Measurements from ENCODE around the gene MEGF8. TPM values are rescaled to one million over a fixed set of nuclear protein-coding genes. Genes with fewer than 3 reads are reported as not detected.

Gene MEGF8
- total and polyA plus RNA-seq, 4 donors: 1.2 to 13.7 (median 9.4) TPM

- Histone ChIP-seq H3K4me3 (ENCODE audit: low read depth in 1 of 3, low read length in 3 of 3) (no peak overlapping the region), H3K4me1 (ENCODE audit: control insufficient read depth in 4 of 4, insufficient read depth in 4 of 4, low read length in 3 of 4) (no peaks in the 10 kb centered on the region), H3K9ac (ENCODE audit: low read depth in 1 of 2, low read length in 2 of 2) (no peak overlapping the region), H3K27ac (ENCODE audit: low read depth in 1 of 2, low read length in 2 of 2) (no peak overlapping the region), H3K9me3 (ENCODE audit: control insufficient read depth in 4 of 4, low read length in 3 of 4) (peaks cover 0 to 7% (median 5%) of the 10 kb centered on the region in 4 donors), H3K27me3 (ENCODE audit: control insufficient read depth in 4 of 4, insufficient read depth in 4 of 4, low read length in 3 of 4) (no peaks in the 10 kb centered on the region), H3K36me3 (ENCODE audit: control insufficient read depth in 4 of 4, insufficient read depth in 3 of 4, low read depth in 1 of 4, low read length in 3 of 4) (peaks cover 2 to 6% (median 4%) of the 10 kb centered on the region in 4 donors)
- 96% methylated on average over 15 of the region's 15 CpGs for WGBS
- TF ChIP-seq JUND (IDR thresholded peaks at IDR 0.05): no peak
- TF ChIP-seq RAD21 (IDR thresholded peaks at IDR 0.05): no peak
- TF ChIP-seq GABPA (IDR thresholded peaks at IDR 0.05 in 1 of 2, conservative IDR thresholded peaks at IDR 0.05 in 1 of 2): no peak
- TF ChIP-seq HNF4G (IDR thresholded peaks at IDR 0.05): no peak
- TF ChIP-seq REST (IDR thresholded peaks at IDR 0.05): no peak
- no peak for TF ChIP-seq FOXA1 (IDR thresholded peaks at IDR 0.05)
- no peak for TF ChIP-seq CTCF (IDR thresholded peaks at IDR 0.05; ENCODE audit: low read depth, low read length, missing input control)
- TF ChIP-seq TAF1 (conservative IDR thresholded peaks at IDR 0.05): no peak
- no peak for DNase-seq (ENCODE audit: low spot score)
These were observed 43.3 kb downstream of the MEGF8 start for GRCh38 chr19:42368765-42369164.

GRCh38 chr19:42369433-42370067, 44.1 kb downstream of the MEGF8 start:
- H3K9ac ChIP-seq (ENCODE audit: low read depth in 1 of 2, low read length in 2 of 2): no peak overlapping the region
- no peak for DNase-seq (ENCODE audit: low spot score)
- H3K4me1 ChIP-seq (ENCODE audit: control insufficient read depth in 4 of 4, insufficient read depth in 4 of 4, low read length in 3 of 4): no peaks in the 10 kb centered on the region
- no peaks in the 10 kb centered on the region for H3K27me3 ChIP-seq (ENCODE audit: control insufficient read depth in 4 of 4, insufficient read depth in 4 of 4, low read length in 3 of 4)
- H3K9me3 ChIP-seq (ENCODE audit: control insufficient read depth in 4 of 4, low read length in 3 of 4): peaks cover 0 to under 1% (median 0%) of the 10 kb centered on the region in 4 donors
- no peak overlapping the region for H3K4me3 ChIP-seq (ENCODE audit: low read depth in 1 of 3, low read length in 3 of 3)
- peaks cover 0 to 2% (median under 1%) of the 10 kb centered on the region in 4 donors for H3K36me3 ChIP-seq (ENCODE audit: control insufficient read depth in 4 of 4, insufficient read depth in 3 of 4, low read depth in 1 of 4, low read length in 3 of 4)
- TF ChIP-seq NR2F2 (IDR thresholded peaks at IDR 0.05) (no peak), RXRA (IDR thresholded peaks at IDR 0.05) (no peak)
- no peak overlapping the region for H3K27ac ChIP-seq (ENCODE audit: low read depth in 1 of 2, low read length in 2 of 2)
- WGBS: 95% methylated on average over 27 of the region's 27 CpGs

GRCh38 chr19:42370068-42370520, 44.7 kb downstream of the MEGF8 start:
- Histone ChIP-seq H3K9me3 (ENCODE audit: control insufficient read depth in 4 of 4, low read length in 3 of 4) (no peaks in the 10 kb centered on the region), H3K27me3 (ENCODE audit: control insufficient read depth in 4 of 4, insufficient read depth in 4 of 4, low read length in 3 of 4) (no peaks in the 10 kb centered on the region), H3K4me3 (ENCODE audit: low read depth in 1 of 3, low read length in 3 of 3) (no peak overlapping the region), H3K4me1 (ENCODE audit: control insufficient read depth in 4 of 4, insufficient read depth in 4 of 4, low read length in 3 of 4) (no peaks in the 10 kb centered on the region), H3K27ac (ENCODE audit: low read depth in 1 of 2, low read length in 2 of 2) (no peak overlapping the region), H3K36me3 (ENCODE audit: control insufficient read depth in 4 of 4, insufficient read depth in 3 of 4, low read depth in 1 of 4, low read length in 3 of 4) (peaks cover 0 to 5% (median 1%) of the 10 kb centered on the region in 4 donors), H3K9ac (ENCODE audit: low read depth in 1 of 2, low read length in 2 of 2) (no peak overlapping the region)
- no peak for DNase-seq (ENCODE audit: low spot score)
- WGBS: 83% methylated on average over 9 of the region's 9 CpGs
- TF ChIP-seq HNF4A (conservative IDR thresholded peaks at IDR 0.05): no peak
- no peak for TF ChIP-seq CTCF (IDR thresholded peaks at IDR 0.05; ENCODE audit: low read depth, low read length, missing input control)
- TF ChIP-seq ATF3 (IDR thresholded peaks at IDR 0.05): no peak
- no peak for TF ChIP-seq TAF1 (conservative IDR thresholded peaks at IDR 0.05)
- no peak for TF ChIP-seq ZBTB33 (IDR thresholded peaks at IDR 0.05)
- TF ChIP-seq FOXA1 (IDR thresholded peaks at IDR 0.05): no peak
- no peak for TF ChIP-seq NR2F2 (IDR thresholded peaks at IDR 0.05)
- TF ChIP-seq FOXA2 (IDR thresholded peaks at IDR 0.05): no peak
- TF ChIP-seq YY1 (IDR thresholded peaks at IDR 0.05): no peak
- TF ChIP-seq RXRA (IDR thresholded peaks at IDR 0.05): no peak
- TF ChIP-seq HNF4G (IDR thresholded peaks at IDR 0.05): no peak
- no peak for TF ChIP-seq RAD21 (IDR thresholded peaks at IDR 0.05)
- TF ChIP-seq GABPA (IDR thresholded peaks at IDR 0.05 in 1 of 2, conservative IDR thresholded peaks at IDR 0.05 in 1 of 2): no peak
- no peak for TF ChIP-seq MAX (IDR thresholded peaks at IDR 0.05)

Data from liver (tissue), 9 donors.